SK-N-SH (cell line): Measurements from ENCODE around the gene PA2G4.

ENCODE experiments used
- ELF1 ChIP-seq: IDR thresholded peaks from 2 replicates; pipeline ENCODE4 v1.4.0; 2012
- EZH2phosphoT487 ChIP-seq: fragments of 200-600 bp; sonication (generic); IDR thresholded peaks from 2 replicates; pipeline ENCODE4 v1.6.1; 2017; ENCODE audit warnings: low read depth, mixed run types, mild to moderate bottlenecking, antibody characterized with exemption, moderate library complexity, borderline replicate concordance
- GATA2 ChIP-seq: sonication (generic); formaldehyde crosslinking; IDR thresholded peaks from 2 replicates; pipeline ENCODE4 v1.5.0; 2020; ENCODE audit warnings: mild to moderate bottlenecking, missing genetic modification reagents
- JUND ChIP-seq: IDR thresholded peaks from 2 replicates; pipeline ENCODE4 v1.4.0; 2012
- POLR2AphosphoS5 ChIP-seq: IDR thresholded peaks from 2 replicates; pipeline ENCODE4 v1.6.1; 2012; ENCODE audit warnings: low read depth, low read length
- RCOR1 ChIP-seq: fragments of 150-350 bp; IDR thresholded peaks from 2 replicates; pipeline ENCODE4 v1.6.1; 2017; ENCODE audit warnings: antibody characterized with exemption, low read length
- SIN3A ChIP-seq: IDR thresholded peaks from 2 replicates; pipeline ENCODE4 v1.6.1; 2012; ENCODE audit warnings: low read depth, mild to moderate bottlenecking, low read length, moderate library complexity, borderline replicate concordance
- TAF1 ChIP-seq: IDR thresholded peaks from 2 replicates; pipeline ENCODE4 v1.6.1; 2012; ENCODE audit warnings: low read depth, mild to moderate bottlenecking, low read length, moderate library complexity, borderline replicate concordance
- USF2 ChIP-seq: fragments of 150-350 bp; IDR thresholded peaks from 2 replicates; pipeline ENCODE4 v1.6.1; 2017; ENCODE audit warnings: antibody characterized with exemption, low read length, low read depth, borderline replicate concordance
- TF ChIP-seq, protein P1 (sequence below): fragments of 200-600 bp; sonication (generic); IDR thresholded peaks from 2 replicates; pipeline ENCODE4 v1.6.1; 2017; ENCODE audit warnings: antibody characterized with exemption, mild to moderate bottlenecking, moderate library complexity

DNA sequence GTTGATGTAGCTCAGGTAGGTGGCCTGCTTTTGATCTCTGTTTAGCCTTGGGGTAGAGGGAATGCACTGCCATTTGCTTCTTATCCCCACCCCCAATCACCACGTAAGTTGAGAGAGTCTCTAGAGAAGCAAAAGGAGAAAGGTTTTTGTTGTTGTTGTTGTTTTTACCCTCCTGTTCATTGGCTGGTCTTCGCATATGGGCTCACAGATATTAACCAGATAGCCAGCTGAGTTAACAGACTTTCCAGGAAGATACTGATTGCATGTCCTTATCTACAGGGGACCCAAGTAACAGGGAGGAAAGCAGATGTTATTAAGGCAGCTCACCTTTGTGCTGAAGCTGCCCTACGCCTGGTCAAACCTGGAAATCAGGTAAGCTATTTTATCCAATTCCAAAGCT, 2.9 kb downstream of the PA2G4 start:
- TF ChIP-seq, protein P1, sequence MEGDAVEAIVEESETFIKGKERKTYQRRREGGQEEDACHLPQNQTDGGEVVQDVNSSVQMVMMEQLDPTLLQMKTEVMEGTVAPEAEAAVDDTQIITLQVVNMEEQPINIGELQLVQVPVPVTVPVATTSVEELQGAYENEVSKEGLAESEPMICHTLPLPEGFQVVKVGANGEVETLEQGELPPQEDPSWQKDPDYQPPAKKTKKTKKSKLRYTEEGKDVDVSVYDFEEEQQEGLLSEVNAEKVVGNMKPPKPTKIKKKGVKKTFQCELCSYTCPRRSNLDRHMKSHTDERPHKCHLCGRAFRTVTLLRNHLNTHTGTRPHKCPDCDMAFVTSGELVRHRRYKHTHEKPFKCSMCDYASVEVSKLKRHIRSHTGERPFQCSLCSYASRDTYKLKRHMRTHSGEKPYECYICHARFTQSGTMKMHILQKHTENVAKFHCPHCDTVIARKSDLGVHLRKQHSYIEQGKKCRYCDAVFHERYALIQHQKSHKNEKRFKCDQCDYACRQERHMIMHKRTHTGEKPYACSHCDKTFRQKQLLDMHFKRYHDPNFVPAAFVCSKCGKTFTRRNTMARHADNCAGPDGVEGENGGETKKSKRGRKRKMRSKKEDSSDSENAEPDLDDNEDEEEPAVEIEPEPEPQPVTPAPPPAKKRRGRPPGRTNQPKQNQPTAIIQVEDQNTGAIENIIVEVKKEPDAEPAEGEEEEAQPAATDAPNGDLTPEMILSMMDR: no peak
- TF ChIP-seq POLR2AphosphoS5 (no peak), SIN3A (no peak), RCOR1 (no peak), TAF1 (no peak), ELF1 (no peak), EZH2phosphoT487 (no peak), GATA2 (CRISPR knock-in tag) (no peak), JUND (no peak), USF2 (no peak)
